ENCODE measurements around the gene PTPN14.

Gene PTPN14

DNA sequence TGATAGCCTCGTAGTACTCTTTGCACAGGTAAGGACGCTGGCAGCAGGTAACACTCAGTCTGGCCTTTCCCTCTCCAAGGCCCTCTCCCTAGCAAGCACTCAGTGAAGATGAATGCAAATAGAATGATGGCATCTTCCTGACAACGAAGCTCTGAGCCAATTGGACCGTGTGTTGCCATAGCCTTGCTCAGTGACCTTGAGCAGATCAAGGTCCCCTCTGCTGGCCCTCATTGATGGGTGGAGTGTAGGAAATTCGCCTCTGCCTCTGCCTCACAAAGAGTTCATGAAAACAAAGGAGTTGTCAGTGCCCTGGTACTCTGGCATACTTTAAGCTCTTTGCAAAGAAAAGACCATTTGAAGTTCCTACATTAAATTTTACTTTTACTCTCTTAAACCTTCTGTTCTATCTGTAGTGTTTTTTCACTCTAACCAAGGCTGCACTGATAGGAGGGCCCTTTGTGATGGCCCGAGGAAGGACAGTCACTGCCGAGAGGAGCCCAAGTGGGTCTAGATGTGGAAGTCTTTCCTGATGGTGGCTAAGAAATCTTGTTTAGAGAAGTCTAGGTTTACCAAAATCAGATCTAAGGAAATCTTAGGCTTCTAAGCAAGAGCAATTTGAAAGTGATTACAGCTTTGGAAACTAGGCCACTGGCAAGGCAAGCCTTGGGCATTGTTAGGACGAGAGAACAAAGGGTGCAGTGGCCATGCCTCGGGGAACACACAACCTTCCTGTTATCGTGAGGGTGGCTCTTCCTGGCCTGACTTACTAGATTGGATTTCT, 232.3 kb downstream of the PTPN14 start:
- no peaks in the 10 kb centered on the region for H3K9me3 Mint-ChIP-seq
- H3K4me3 Mint-ChIP-seq = no peak overlapping the region
- no peaks in the 10 kb centered on the region for H3K4me1 Mint-ChIP-seq (ENCODE audit: low read depth)
- no peak overlapping the region for H3K27ac Mint-ChIP-seq
- peaks cover 11% of the 10 kb centered on the region for H3K36me3 Mint-ChIP-seq (ENCODE audit: low read depth)
- H3K27me3 Mint-ChIP-seq (ENCODE audit: low read depth) = no peaks in the 10 kb centered on the region

DNA sequence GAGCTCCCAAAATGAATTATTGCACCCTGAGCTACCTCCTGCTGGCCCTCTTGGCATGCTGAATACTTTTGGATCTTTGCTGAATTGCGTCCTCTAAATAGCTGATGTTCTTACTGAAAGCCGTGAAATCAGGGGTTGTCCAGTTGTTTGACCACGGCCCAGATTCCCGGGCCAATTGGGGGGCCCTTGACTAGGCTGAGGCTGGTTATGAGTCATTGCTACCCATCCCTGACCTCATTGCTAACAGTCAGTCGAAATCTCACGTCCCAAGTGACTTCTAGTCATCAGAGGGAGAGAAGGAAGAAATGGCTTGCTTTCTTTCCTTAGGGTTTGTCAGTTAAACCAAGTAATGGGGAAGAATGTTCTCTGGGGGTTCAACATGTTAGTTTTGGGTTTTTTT, 233.0 kb downstream of the PTPN14 start:
- no peaks in the 10 kb centered on the region for H3K9me3 Mint-ChIP-seq
- H3K27ac Mint-ChIP-seq = no peak overlapping the region
- H3K4me1 Mint-ChIP-seq (ENCODE audit: low read depth) = no peaks in the 10 kb centered on the region
- H3K4me3 Mint-ChIP-seq = no peak overlapping the region
- H3K27me3 Mint-ChIP-seq (ENCODE audit: low read depth) = no peaks in the 10 kb centered on the region
- peaks cover 11% of the 10 kb centered on the region for H3K36me3 Mint-ChIP-seq (ENCODE audit: low read depth)

DNA sequence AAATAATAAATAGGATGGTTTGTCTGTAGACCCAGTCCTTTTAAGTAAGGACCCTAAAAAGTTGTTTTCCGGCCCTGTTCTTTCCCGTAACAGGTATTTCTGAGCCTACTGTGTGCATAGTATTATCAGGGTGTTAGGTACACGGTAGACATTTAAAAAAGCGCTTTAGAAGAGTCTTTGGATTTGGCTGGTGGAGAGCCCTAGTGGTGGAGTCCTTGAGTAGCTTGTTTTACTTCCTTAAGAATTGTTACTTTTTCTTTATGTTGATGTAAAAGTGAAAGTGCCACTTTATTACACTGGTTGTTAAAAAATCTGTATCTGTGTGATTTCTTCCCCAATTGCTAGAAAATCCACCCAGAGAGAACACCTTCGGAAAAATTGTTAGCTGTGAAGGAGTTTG, 233.7 kb downstream of the PTPN14 start:
- no peak overlapping the region for H3K4me3 Mint-ChIP-seq

DNA sequence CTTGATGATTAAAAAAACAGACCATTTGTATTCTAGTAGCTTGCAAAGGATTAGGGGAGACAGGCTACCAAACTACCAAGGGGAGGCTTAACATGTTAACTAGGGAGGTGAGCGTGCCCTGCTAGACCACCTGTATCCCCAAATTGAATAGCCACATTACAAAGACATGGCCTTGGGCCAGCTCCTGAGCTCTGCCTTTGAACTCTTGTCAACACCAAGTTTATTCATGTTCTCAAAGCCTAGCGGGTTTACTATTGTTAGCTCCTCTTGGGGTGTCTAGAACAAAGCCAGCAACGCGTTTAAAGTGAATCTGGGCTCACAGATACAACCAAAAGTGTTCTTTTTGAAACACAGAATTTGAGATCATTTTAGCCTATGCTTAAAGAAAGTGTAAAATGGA, 234.1 kb downstream of the PTPN14 start:
- Mint-ChIP-seq H3K4me1 (ENCODE audit: low read depth) (no peaks in the 10 kb centered on the region), H3K27me3 (ENCODE audit: low read depth) (no peaks in the 10 kb centered on the region), H3K4me3 (no peak overlapping the region), H3K9me3 (no peaks in the 10 kb centered on the region), H3K36me3 (ENCODE audit: low read depth) (peaks cover 11% of the 10 kb centered on the region), H3K27ac (no peak overlapping the region)

More for the DNA sequence above, 233.7 kb downstream of the PTPN14 start:
- no peaks in the 10 kb centered on the region for H3K27me3 Mint-ChIP-seq (ENCODE audit: low read depth)
- H3K27ac Mint-ChIP-seq = no peak overlapping the region
- H3K9me3 Mint-ChIP-seq = no peaks in the 10 kb centered on the region
- H3K36me3 Mint-ChIP-seq (ENCODE audit: low read depth) = peaks cover 11% of the 10 kb centered on the region
- H3K4me1 Mint-ChIP-seq (ENCODE audit: low read depth) = no peaks in the 10 kb centered on the region

GRCh38 chr1:214316593-214316992, 234.8 kb downstream of the PTPN14 start:
- Mint-ChIP-seq H3K27ac (no peak overlapping the region), H3K4me1 (ENCODE audit: low read depth) (no peaks in the 10 kb centered on the region), H3K9me3 (no peaks in the 10 kb centered on the region), H3K36me3 (ENCODE audit: low read depth) (peaks cover 11% of the 10 kb centered on the region), H3K27me3 (ENCODE audit: low read depth) (no peaks in the 10 kb centered on the region), H3K4me3 (no peak overlapping the region)

GRCh38 chr1:214314178-214314843, 237.1 kb downstream of the PTPN14 start:
- Mint-ChIP-seq H3K36me3 (ENCODE audit: low read depth) (peaks cover 11% of the 10 kb centered on the region), H3K4me3 (no peak overlapping the region), H3K27ac (no peak overlapping the region), H3K27me3 (ENCODE audit: low read depth) (no peaks in the 10 kb centered on the region), H3K9me3 (no peaks in the 10 kb centered on the region), H3K4me1 (ENCODE audit: low read depth) (peaks cover 9% of the 10 kb centered on the region)

DNA sequence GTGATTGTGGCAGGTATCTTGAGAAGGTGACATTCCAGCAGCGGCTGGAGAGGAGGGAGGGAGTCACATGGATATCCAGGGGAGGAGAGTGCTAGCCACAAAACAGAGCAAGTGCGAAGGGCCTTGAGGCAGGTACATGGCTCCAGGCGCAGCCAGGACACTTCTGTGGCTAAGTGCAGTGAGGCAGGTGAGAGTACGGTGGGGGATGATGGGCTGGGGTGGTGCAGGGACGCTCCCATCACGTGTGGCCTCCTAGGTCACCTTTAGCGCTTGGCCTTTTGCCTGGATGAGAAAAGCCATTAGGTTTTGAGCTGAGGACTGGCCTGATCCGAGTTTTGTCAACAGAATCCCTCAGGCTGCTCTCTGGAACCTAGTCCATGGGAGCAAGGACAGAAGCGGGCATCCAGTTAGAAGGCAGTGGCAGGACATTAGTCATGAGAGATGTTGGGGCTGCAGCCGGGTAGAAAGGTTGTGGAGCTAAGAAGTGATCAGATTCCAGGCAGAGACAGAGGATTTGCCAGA, 238.8 kb downstream of the PTPN14 start:
- H3K4me3 Mint-ChIP-seq = no peak overlapping the region
- no peaks in the 10 kb centered on the region for H3K27me3 Mint-ChIP-seq (ENCODE audit: low read depth)
- H3K9me3 Mint-ChIP-seq = no peaks in the 10 kb centered on the region
- peaks cover 4% of the 10 kb centered on the region for H3K36me3 Mint-ChIP-seq (ENCODE audit: low read depth)
- H3K27ac Mint-ChIP-seq = no peak overlapping the region
- H3K4me1 Mint-ChIP-seq (ENCODE audit: low read depth) = peaks cover 15% of the 10 kb centered on the region

GRCh38 chr1:214310777-214311690, 240.4 kb downstream of the PTPN14 start:
- H3K4me3 Mint-ChIP-seq = peak overlapping the region; percentile 68
- H3K4me1 Mint-ChIP-seq (ENCODE audit: low read depth) = peaks cover 15% of the 10 kb centered on the region
- H3K27me3 Mint-ChIP-seq (ENCODE audit: low read depth) = no peaks in the 10 kb centered on the region
- H3K9me3 Mint-ChIP-seq = no peaks in the 10 kb centered on the region
- H3K27ac Mint-ChIP-seq = peak overlapping the region; percentile 41
- peaks cover 4% of the 10 kb centered on the region for H3K36me3 Mint-ChIP-seq (ENCODE audit: low read depth)

DNA sequence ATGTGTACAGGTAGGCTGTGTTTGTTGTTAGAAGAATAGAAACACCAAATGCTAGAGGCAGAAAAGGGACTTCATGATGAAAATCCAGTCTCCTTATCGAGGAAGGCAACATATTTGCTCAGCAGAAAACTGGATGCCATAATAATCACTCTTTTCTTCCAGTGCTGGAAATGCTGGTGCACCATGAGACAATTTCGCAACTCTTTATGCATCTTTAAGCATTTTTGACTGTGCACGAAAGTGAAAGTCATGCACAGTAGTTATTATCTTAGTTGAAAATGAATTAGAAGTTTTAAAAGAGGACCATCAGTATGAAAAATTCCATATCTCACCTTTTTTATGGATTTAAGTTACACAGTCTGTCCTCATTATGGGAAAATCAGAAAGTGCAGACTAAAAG, 241.4 kb downstream of the PTPN14 start:
- Mint-ChIP-seq H3K4me1 (ENCODE audit: low read depth) (peaks cover 15% of the 10 kb centered on the region), H3K9me3 (no peaks in the 10 kb centered on the region), H3K27me3 (ENCODE audit: low read depth) (no peaks in the 10 kb centered on the region), H3K4me3 (peak overlapping the region; percentile 33), H3K36me3 (ENCODE audit: low read depth) (no peaks in the 10 kb centered on the region), H3K27ac (no peak overlapping the region)

DNA sequence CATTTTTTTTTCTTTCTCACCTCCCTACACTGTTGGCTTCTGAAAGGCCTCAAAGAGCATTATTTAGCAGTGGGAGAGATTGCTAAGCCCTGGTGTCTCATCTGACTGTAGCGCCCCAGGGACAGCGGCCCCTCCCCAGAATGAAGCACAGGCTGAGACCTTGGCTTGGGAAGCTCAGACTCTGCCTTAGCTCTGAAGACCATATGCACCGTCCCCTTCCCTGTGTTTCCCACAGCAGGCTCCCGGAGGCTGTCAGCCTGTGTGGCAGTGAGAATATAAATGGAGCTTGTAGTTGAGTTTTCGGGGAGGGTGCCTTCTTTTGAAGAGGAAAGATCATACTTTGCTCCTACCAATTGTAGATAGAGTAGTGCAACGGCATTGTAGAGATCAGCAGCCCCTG, 245.1 kb downstream of the PTPN14 start:
- H3K27me3 Mint-ChIP-seq (ENCODE audit: low read depth) = no peaks in the 10 kb centered on the region
- H3K36me3 Mint-ChIP-seq (ENCODE audit: low read depth) = no peaks in the 10 kb centered on the region
- H3K4me3 Mint-ChIP-seq = no peak overlapping the region
- no peaks in the 10 kb centered on the region for H3K9me3 Mint-ChIP-seq
- peaks cover 16% of the 10 kb centered on the region for H3K4me1 Mint-ChIP-seq (ENCODE audit: low read depth)
- no peak overlapping the region for H3K27ac Mint-ChIP-seq

DNA sequence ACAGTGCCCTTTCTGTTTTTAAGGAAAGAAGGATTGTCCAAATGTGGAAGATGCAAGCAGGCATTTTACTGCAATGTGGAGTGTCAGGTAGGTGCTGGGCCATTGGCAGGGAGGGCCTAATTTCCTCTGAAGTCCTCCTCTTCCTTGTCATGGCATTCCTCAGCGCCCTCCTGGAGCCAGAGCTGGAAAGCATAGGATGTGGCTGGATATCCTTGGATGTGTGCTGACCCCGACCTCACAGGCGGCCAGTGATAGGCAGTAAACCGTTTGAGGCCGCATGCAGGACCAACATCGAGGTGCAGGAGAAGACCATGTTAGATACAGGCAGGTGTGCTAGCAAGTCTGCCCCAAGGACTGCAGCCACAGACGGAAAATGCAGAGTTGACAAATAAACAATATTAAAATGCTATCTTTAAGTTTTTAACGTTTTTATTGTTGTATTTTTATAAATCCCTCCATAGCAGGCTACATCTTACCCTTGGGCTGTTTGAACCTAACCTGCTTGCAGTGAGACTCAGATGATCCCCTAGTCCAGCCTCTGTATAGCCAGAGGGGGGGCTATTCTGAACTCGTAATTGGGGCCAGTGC, 246.1 kb downstream of the PTPN14 start:
- H3K27ac Mint-ChIP-seq = no peak overlapping the region
- H3K27me3 Mint-ChIP-seq (ENCODE audit: low read depth) = no peaks in the 10 kb centered on the region
- peaks cover 10% of the 10 kb centered on the region for H3K4me1 Mint-ChIP-seq (ENCODE audit: low read depth)
- no peak overlapping the region for H3K4me3 Mint-ChIP-seq
- H3K9me3 Mint-ChIP-seq = no peaks in the 10 kb centered on the region
- no peaks in the 10 kb centered on the region for H3K36me3 Mint-ChIP-seq (ENCODE audit: low read depth)

DNA sequence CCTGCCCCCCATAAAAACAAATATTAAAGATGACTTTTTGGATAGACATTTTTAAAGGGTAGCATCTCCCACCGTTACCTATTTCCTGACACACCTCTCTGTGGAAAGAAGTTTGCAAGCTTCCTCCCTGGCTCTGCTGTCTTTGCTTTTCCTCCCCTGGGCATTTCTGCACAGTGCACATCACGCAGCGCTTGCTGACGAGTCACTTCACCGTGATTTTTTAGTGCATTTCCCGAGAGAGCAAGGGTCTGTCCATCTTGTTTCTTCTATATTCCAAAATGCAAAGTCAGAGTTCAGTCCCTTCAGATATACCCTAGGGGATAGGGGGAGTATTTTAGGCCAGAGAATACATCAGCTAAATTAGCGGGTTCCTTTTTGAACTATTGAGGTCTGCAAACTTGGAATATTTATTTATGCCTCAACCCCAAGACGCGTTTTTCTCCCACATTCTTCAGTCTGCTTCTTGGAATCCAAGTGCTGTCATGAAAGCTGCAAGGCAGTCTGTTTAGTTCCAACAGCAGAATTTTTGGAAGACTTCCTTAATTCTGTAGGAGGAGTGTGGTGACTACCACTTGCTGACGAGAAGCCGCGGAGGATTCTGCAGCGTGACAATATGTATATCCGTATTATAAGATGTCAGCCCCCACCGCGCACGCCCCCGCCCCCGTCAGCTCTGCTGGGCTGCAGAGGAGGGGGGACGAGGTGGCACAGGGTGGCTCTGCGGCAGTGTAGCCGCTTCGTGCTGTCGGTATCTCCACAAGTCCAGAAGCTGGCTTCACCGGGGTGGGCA, 248.1 kb downstream of the PTPN14 start:
- H3K4me3 Mint-ChIP-seq = no peak overlapping the region
- H3K4me1 Mint-ChIP-seq (ENCODE audit: low read depth) = peaks cover 5% of the 10 kb centered on the region
- no peak overlapping the region for H3K27ac Mint-ChIP-seq
- H3K36me3 Mint-ChIP-seq (ENCODE audit: low read depth) = no peaks in the 10 kb centered on the region
- H3K9me3 Mint-ChIP-seq = no peaks in the 10 kb centered on the region
- H3K27me3 Mint-ChIP-seq (ENCODE audit: low read depth) = no peaks in the 10 kb centered on the region

DNA sequence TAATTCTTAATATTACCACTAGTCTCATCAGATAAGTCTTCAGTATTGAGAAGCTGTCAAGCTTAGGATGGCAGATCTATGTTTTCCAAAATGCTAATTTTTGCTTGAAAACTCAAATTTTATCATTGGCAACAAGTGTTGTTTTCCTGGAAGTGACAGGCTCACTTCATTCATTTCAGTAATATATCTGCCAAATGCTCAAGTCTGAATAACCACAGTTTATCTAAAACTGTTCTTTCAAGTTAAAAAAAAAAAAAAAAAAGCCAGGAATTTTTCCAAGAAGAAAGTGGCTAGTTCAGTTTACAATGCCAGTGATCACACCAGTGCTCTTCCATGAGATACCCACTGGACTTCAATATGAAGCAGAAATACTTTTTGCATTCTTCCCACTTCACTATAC, 249.9 kb downstream of the PTPN14 start:
- Mint-ChIP-seq H3K9me3 (no peaks in the 10 kb centered on the region), H3K27ac (no peak overlapping the region), H3K27me3 (ENCODE audit: low read depth) (no peaks in the 10 kb centered on the region), H3K36me3 (ENCODE audit: low read depth) (no peaks in the 10 kb centered on the region), H3K4me3 (no peak overlapping the region), H3K4me1 (ENCODE audit: low read depth) (peaks cover 2% of the 10 kb centered on the region)

All from T-helper 1 cell treated with Interleukin-12 subunit alpha and Interleukin-12 subunit beta and Interleukin-4 antibody, amounts not matched to agents 30 μg/mL and 1 μg/mL, for 36 hours (primary cell).